ENCODE measurements around the gene YBX2.

Gene YBX2

GRCh38 chr17:7243453-7243729 is 51.0 kb downstream of the YBX2 start:
- no peak for DNase-seq (ENCODE audit: low read depth)

GRCh38 chr17:7242717-7243452 is 51.6 kb downstream of the YBX2 start:
- DNase-seq (ENCODE audit: low read depth), result peak; percentile 90

- DNase-seq (ENCODE audit: low read depth), result peak; percentile 84
Measured at GRCh38 chr17:7241783-7242716, 52.4 kb downstream of the YBX2 start, which contains the start of gene GABARAP. Gene GABARAP (minus strand): TSS chr17:7242449. CDS start chr17:7242330, 119 bp downstream.

GRCh38 chr17:7241090-7241733 is 53.2 kb downstream of the YBX2 start:
- DNase-seq (ENCODE audit: low read depth), result no peak

GRCh38 chr17:7240375-7240774 is 54.1 kb downstream of the YBX2 start:
- no peak for DNase-seq (ENCODE audit: low read depth)

- DNase-seq (ENCODE audit: low read depth), result peak; percentile 99
Measured at GRCh38 chr17:7239091-7240027, 55.1 kb downstream of the YBX2 start, which contains the start of gene PHF23. Gene PHF23 (minus strand): TSS chr17:7239457. CDS start chr17:7239279, 178 bp downstream.

- no peak for DNase-seq (ENCODE audit: low read depth)
Measured at GRCh38 chr17:7238420-7239090, 55.9 kb downstream of the YBX2 start.

Measured in GM04504 (cell line).